WTC11 (cell line): ENCODE results near the gene LDLRAD4. TPM values are rescaled to one million over a fixed set of nuclear protein-coding genes. Genes with fewer than 3 reads are reported as not detected.

Experiments used
- ATAC-seq: fragments of 200-7000 bp; cut with Tn5 transposase; 2 replicates; pipeline ENCODE4 v1.10.0; 2021; ENCODE audit warnings: mild to moderate bottlenecking, moderate library complexity
- CTCF ChIA-PET: fragments of 300-600 bp; sonication (Branson Sonifier 250); formaldehyde crosslinking; loops from one replicate; lab custom pipeline; 2021; ENCODE audit warnings: antibody characterized with exemption; lab: Charles Lee
- POLR2A ChIA-PET: fragments of 350-600 bp; sonication (Branson Sonifier 250); formaldehyde crosslinking; loops from one replicate; lab custom pipeline; 2021; ENCODE audit warnings: antibody characterized with exemption; lab: Charles Lee
- DNase-seq: peaks from one replicate; pipeline ENCODE4 v3.0.0; 2021; ENCODE audit warnings: low spot score
- H3K27ac Mint-ChIP-seq: 2 replicates; pipeline ENCODE4 v1.8.0; 2021; ENCODE audit warnings: mixed read lengths
- H3K27me3 Mint-ChIP-seq: 2 replicates; pipeline ENCODE4 v1.8.0; 2021; ENCODE audit warnings: low read depth, mild to moderate bottlenecking, moderate library complexity, mixed read lengths
- H3K36me3 Mint-ChIP-seq: 2 replicates; pipeline ENCODE4 v1.8.0; 2021; ENCODE audit warnings: mixed read lengths
- H3K4me1 Mint-ChIP-seq: 2 replicates; pipeline ENCODE4 v1.8.0; 2022; ENCODE audit warnings: mixed read lengths
- H3K4me3 Mint-ChIP-seq: 2 replicates; pipeline ENCODE4 v1.8.0; 2021; ENCODE audit warnings: mild to moderate bottlenecking, moderate library complexity, mixed read lengths
- H3K9me3 Mint-ChIP-seq: 2 replicates; pipeline ENCODE4 v1.8.0; 2021; ENCODE audit warnings: mixed read lengths
- ATF1 ChIP-seq: sonication (generic); formaldehyde crosslinking; IDR thresholded peaks from 2 replicates; pipeline ENCODE4 v1.8.1; 2023; ENCODE audit warnings: mild to moderate bottlenecking, moderate library complexity, missing genetic modification reagents
- EMX1 ChIP-seq: fragments of 250-450 bp; sonication (Bioruptor Pico); IDR thresholded peaks from 2 replicates; pipeline ENCODE4 v1.8.0; 2021; ENCODE audit warnings: mild to moderate bottlenecking
- FOXK1 ChIP-seq: sonication (generic); formaldehyde crosslinking; IDR thresholded peaks from 2 replicates; pipeline ENCODE4 v1.8.0; 2022; ENCODE audit warnings: mild to moderate bottlenecking, moderate library complexity, missing genetic modification reagents
- GTF2I ChIP-seq: fragments of 250-450 bp; sonication (Bioruptor Pico); conservative IDR thresholded peaks from 2 replicates; pipeline ENCODE4 v1.4.0; 2021; ENCODE audit warnings: mild to moderate bottlenecking
- JUN ChIP-seq: sonication (generic); formaldehyde crosslinking; IDR thresholded peaks from 2 replicates; pipeline ENCODE4 v1.8.0; 2023; ENCODE audit warnings: mild to moderate bottlenecking, missing genetic modification reagents
- MXD4 ChIP-seq: fragments of 250-450 bp; sonication (Bioruptor Pico); IDR thresholded peaks from 2 replicates; pipeline ENCODE4 v1.8.0; 2021; ENCODE audit warnings: mild to moderate bottlenecking, moderate library complexity, borderline replicate concordance
- MYBL2 ChIP-seq: sonication (generic); formaldehyde crosslinking; IDR thresholded peaks from 2 replicates; pipeline ENCODE4 v1.8.1; 2023; ENCODE audit warnings: mild to moderate bottlenecking, moderate library complexity, missing genetic modification reagents
- NFE2L1 ChIP-seq: sonication (generic); formaldehyde crosslinking; IDR thresholded peaks from 2 replicates; pipeline ENCODE4 v1.8.1; 2023; ENCODE audit warnings: missing genetic modification reagents
- NR3C1 ChIP-seq: sonication (generic); formaldehyde crosslinking; conservative IDR thresholded peaks from 2 replicates; pipeline ENCODE4 v1.8.1; 2023; ENCODE audit warnings: low read depth, mild to moderate bottlenecking, missing genetic modification reagents
- OVOL2 ChIP-seq: fragments of 250-450 bp; sonication (Bioruptor Pico); IDR thresholded peaks from 2 replicates; pipeline ENCODE4 v1.9.0; 2021; ENCODE audit warnings: mild to moderate bottlenecking, borderline replicate concordance
- PRRX2 ChIP-seq: fragments of 250-450 bp; sonication (Bioruptor Pico); IDR thresholded peaks from 2 replicates; pipeline ENCODE4 v1.8.0; 2021; ENCODE audit warnings: mild to moderate bottlenecking
- SOX15 ChIP-seq: fragments of 250-450 bp; sonication (Bioruptor Pico); IDR thresholded peaks from 2 replicates; pipeline ENCODE4 v1.9.0; 2021; ENCODE audit warnings: mild to moderate bottlenecking
- ZNF138 ChIP-seq: sonication (generic); formaldehyde crosslinking; conservative IDR thresholded peaks from 2 replicates; pipeline ENCODE4 v1.8.1; 2022; ENCODE audit warnings: mild to moderate bottlenecking, moderate library complexity, missing genetic modification reagents
- ZNF232 ChIP-seq: sonication (generic); formaldehyde crosslinking; IDR thresholded peaks from 2 replicates; pipeline ENCODE4 v1.8.0; 2022; ENCODE audit warnings: mild to moderate bottlenecking, missing genetic modification reagents
- ZNF416 ChIP-seq: fragments of 250-450 bp; sonication (Bioruptor Pico); IDR thresholded peaks from 2 replicates; pipeline ENCODE4 v1.9.0; 2021; ENCODE audit warnings: mild to moderate bottlenecking, inconsistent platforms
- total RNA-seq: library from RNA; stranded (reverse); gene quantifications from 3 replicates; pipeline ENCODE4 v1.2.3, GENCODE V29; 2021
- TF ChIP-seq, protein P1 (sequence below): sonication (generic); formaldehyde crosslinking; IDR thresholded peaks from 2 replicates; pipeline ENCODE4 v1.8.1; 2023; ENCODE audit warnings: mild to moderate bottlenecking, missing genetic modification reagents
- TF ChIP-seq, protein P2 (sequence below): sonication (generic); formaldehyde crosslinking; IDR thresholded peaks from 2 replicates; pipeline ENCODE4 v1.8.1; 2022; ENCODE audit warnings: low read depth, mild to moderate bottlenecking, moderate library complexity, missing genetic modification reagents, borderline replicate concordance
- TF ChIP-seq, protein P3 (sequence below): fragments of 250-450 bp; sonication (Bioruptor Pico); IDR thresholded peaks from 2 replicates; pipeline ENCODE4 v2.1.2; 2022; ENCODE audit warnings: mild to moderate bottlenecking, moderate library complexity
- TF ChIP-seq, protein P4 (sequence below): fragments of 250-450 bp; sonication (Bioruptor Pico); IDR thresholded peaks from 2 replicates; pipeline ENCODE4 v1.9.0; 2021; ENCODE audit warnings: mild to moderate bottlenecking
- TF ChIP-seq, protein P5 (sequence below): sonication (generic); formaldehyde crosslinking; IDR thresholded peaks from 2 replicates; pipeline ENCODE4 v1.8.1; 2023; ENCODE audit warnings: mild to moderate bottlenecking, missing genetic modification reagents
- TF ChIP-seq, protein P6 (sequence below): sonication (generic); formaldehyde crosslinking; IDR thresholded peaks from 2 replicates; pipeline ENCODE4 v1.8.0; 2023; ENCODE audit warnings: missing genetic modification reagents, mild to moderate bottlenecking, borderline replicate concordance
- TF ChIP-seq, protein P7 (sequence below): sonication (generic); formaldehyde crosslinking; IDR thresholded peaks from 2 replicates; pipeline ENCODE4 v1.8.0; 2022; ENCODE audit warnings: mild to moderate bottlenecking, missing genetic modification reagents

Gene LDLRAD4
- total RNA-seq, 1 experiment from 2014 or later = 6.2 TPM

DNA sequence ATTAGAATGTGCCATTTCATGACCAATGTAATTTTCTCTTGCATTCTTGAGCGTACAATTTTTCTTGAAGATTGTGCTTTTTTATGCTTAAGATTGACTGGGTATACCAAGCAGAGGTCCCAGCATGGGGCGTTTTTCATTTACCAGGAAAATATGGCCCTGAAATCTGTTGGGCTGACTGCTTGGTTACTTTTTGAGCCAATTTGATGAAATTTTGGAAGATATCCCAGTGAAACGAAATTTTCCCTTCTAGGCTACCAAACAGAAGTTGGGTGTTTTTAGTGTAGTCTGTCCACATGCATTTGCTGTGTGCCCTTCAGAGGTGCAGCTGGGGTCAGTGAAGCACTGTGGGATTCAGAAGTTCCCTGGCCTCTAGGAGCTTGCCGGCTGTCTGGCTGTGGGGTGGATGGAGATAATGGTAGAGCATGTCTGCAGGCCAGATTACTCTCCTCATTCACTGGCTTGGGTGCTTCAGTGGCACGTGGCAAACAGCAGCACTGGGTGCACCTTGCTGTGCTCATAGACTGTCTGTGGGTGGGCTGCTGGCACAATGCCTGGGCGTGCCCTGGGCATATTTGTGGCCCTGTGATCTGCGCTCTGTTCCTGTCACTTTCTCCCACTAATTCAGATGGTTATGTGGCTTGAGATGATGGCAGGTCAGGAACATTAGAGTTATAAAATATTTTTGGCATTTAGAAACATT is 73.3 kb downstream of the LDLRAD4 start:
- no peak for DNase-seq
- Mint-ChIP-seq H3K9me3 (no peaks in the 10 kb centered on the region), H3K36me3 (no peaks in the 10 kb centered on the region), H3K4me3 (no peak overlapping the region), H3K27me3 (no peaks in the 10 kb centered on the region), H3K27ac (0 out of 2 replicates have a peak overlapping the region, but pooled peaks have one; percentile 41), H3K4me1 (peaks cover 5% of the 10 kb centered on the region)
- ChIA-PET POLR2A (no interaction called here), CTCF (no interaction called here)
- no peak for TF ChIP-seq FOXK1 (CRISPR knock-in tag)
- no peak for ATAC-seq

DNA sequence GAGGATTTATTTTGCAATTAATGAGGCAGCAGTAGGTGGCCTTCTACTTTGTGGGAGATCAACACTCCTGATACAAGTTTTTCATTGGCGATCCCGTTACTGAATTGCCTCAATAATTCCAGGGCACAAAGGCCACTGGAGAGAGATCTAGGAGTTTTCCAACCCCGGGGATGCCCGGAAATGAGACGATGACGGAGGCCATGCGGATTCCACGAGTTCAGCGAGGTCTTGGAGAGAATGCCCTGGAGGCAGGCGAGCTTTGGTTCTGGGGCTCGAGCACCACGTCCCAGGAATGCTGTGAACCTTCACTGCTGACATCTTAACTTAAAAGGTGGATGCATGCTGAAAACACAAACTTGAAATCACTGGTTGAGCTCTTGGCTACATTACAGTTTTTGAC is 74.2 kb downstream of the LDLRAD4 start:
- no peak overlapping the region for H3K4me3 Mint-ChIP-seq
- ATAC-seq (peak; percentile 26; the same call in 1 of the 2 replicates), DNase-seq (no peak)
- H3K4me1 Mint-ChIP-seq = peaks cover 5% of the 10 kb centered on the region
- H3K36me3 Mint-ChIP-seq = no peaks in the 10 kb centered on the region
- H3K9me3 Mint-ChIP-seq = no peaks in the 10 kb centered on the region
- ChIA-PET CTCF (no interaction called here), POLR2A (no interaction called here)
- H3K27ac Mint-ChIP-seq = no peak overlapping the region
- no peak for TF ChIP-seq MXD4 (CRISPR knock-in tag)
- TF ChIP-seq ZNF416 (CRISPR knock-in tag) = no peak
- TF ChIP-seq EMX1 = no peak
- TF ChIP-seq, protein P1, sequence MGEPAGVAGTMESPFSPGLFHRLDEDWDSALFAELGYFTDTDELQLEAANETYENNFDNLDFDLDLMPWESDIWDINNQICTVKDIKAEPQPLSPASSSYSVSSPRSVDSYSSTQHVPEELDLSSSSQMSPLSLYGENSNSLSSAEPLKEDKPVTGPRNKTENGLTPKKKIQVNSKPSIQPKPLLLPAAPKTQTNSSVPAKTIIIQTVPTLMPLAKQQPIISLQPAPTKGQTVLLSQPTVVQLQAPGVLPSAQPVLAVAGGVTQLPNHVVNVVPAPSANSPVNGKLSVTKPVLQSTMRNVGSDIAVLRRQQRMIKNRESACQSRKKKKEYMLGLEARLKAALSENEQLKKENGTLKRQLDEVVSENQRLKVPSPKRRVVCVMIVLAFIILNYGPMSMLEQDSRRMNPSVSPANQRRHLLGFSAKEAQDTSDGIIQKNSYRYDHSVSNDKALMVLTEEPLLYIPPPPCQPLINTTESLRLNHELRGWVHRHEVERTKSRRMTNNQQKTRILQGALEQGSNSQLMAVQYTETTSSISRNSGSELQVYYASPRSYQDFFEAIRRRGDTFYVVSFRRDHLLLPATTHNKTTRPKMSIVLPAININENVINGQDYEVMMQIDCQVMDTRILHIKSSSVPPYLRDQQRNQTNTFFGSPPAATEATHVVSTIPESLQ (CRISPR knock-in tag) = no peak
- no peak for TF ChIP-seq NR3C1 (CRISPR knock-in tag)
- TF ChIP-seq ATF1 (CRISPR knock-in tag) = no peak
- TF ChIP-seq NFE2L1 (CRISPR knock-in tag) = no peak
- TF ChIP-seq ZNF232 (CRISPR knock-in tag) = no peak
- no peak for TF ChIP-seq MYBL2
- TF ChIP-seq SOX15 (CRISPR knock-in tag) = no peak
- TF ChIP-seq GTF2I = no peak
- TF ChIP-seq, protein P2, sequence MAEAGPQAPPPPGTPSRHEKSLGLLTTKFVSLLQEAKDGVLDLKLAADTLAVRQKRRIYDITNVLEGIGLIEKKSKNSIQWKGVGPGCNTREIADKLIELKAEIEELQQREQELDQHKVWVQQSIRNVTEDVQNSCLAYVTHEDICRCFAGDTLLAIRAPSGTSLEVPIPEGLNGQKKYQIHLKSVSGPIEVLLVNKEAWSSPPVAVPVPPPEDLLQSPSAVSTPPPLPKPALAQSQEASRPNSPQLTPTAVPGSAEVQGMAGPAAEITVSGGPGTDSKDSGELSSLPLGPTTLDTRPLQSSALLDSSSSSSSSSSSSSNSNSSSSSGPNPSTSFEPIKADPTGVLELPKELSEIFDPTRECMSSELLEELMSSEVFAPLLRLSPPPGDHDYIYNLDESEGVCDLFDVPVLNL = no peak
- TF ChIP-seq JUN (CRISPR knock-in tag) = no peak
- TF ChIP-seq ZNF138 (CRISPR knock-in tag) = no peak
- no peaks in the 10 kb centered on the region for H3K27me3 Mint-ChIP-seq

DNA sequence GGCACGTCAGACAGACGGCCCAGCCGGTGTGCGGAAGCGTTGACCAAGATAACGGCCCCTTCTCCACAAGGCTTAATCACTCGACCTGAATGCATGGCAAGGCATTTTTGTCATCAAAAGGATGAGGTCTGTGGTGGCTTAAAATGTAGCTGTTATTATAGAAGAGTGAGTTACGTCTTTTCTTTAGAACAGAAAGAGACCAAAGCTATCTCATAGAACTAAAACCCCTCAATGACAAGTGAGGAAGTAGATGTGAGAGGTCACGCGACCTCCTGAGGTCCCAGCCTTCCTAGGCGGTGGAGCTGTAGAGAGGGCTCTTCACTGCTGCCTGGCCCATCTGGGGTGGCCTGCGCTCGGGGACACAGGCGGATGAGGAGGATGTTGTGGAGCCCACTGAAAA is 75.7 kb downstream of the LDLRAD4 start:
- ATAC-seq = no peak
- Mint-ChIP-seq H3K4me1 (peaks cover 5% of the 10 kb centered on the region), H3K27ac (no peak overlapping the region), H3K9me3 (no peaks in the 10 kb centered on the region), H3K4me3 (no peak overlapping the region), H3K36me3 (no peaks in the 10 kb centered on the region), H3K27me3 (no peaks in the 10 kb centered on the region)
- no peak for DNase-seq
- ChIA-PET CTCF (no interaction called here), POLR2A (no interaction called here)
- TF ChIP-seq, protein P3, sequence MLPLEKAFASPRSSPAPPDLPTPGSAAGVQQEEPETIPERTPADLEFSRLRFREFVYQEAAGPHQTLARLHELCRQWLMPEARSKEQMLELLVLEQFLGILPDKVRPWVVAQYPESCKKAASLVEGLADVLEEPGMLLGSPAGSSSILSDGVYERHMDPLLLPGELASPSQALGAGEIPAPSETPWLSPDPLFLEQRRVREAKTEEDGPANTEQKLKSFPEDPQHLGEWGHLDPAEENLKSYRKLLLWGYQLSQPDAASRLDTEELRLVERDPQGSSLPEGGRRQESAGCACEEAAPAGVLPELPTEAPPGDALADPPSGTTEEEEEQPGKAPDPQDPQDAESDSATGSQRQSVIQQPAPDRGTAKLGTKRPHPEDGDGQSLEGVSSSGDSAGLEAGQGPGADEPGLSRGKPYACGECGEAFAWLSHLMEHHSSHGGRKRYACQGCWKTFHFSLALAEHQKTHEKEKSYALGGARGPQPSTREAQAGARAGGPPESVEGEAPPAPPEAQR = no peak
- TF ChIP-seq PRRX2 (CRISPR knock-in tag) = no peak
- TF ChIP-seq, protein P4, sequence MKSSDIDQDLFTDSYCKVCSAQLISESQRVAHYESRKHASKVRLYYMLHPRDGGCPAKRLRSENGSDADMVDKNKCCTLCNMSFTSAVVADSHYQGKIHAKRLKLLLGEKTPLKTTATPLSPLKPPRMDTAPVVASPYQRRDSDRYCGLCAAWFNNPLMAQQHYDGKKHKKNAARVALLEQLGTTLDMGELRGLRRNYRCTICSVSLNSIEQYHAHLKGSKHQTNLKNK (CRISPR knock-in tag) = no peak
- no peak for TF ChIP-seq OVOL2 (CRISPR knock-in tag)
- TF ChIP-seq, protein P5, sequence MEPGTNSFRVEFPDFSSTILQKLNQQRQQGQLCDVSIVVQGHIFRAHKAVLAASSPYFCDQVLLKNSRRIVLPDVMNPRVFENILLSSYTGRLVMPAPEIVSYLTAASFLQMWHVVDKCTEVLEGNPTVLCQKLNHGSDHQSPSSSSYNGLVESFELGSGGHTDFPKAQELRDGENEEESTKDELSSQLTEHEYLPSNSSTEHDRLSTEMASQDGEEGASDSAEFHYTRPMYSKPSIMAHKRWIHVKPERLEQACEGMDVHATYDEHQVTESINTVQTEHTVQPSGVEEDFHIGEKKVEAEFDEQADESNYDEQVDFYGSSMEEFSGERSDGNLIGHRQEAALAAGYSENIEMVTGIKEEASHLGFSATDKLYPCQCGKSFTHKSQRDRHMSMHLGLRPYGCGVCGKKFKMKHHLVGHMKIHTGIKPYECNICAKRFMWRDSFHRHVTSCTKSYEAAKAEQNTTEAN = no peak
- TF ChIP-seq, protein P6, sequence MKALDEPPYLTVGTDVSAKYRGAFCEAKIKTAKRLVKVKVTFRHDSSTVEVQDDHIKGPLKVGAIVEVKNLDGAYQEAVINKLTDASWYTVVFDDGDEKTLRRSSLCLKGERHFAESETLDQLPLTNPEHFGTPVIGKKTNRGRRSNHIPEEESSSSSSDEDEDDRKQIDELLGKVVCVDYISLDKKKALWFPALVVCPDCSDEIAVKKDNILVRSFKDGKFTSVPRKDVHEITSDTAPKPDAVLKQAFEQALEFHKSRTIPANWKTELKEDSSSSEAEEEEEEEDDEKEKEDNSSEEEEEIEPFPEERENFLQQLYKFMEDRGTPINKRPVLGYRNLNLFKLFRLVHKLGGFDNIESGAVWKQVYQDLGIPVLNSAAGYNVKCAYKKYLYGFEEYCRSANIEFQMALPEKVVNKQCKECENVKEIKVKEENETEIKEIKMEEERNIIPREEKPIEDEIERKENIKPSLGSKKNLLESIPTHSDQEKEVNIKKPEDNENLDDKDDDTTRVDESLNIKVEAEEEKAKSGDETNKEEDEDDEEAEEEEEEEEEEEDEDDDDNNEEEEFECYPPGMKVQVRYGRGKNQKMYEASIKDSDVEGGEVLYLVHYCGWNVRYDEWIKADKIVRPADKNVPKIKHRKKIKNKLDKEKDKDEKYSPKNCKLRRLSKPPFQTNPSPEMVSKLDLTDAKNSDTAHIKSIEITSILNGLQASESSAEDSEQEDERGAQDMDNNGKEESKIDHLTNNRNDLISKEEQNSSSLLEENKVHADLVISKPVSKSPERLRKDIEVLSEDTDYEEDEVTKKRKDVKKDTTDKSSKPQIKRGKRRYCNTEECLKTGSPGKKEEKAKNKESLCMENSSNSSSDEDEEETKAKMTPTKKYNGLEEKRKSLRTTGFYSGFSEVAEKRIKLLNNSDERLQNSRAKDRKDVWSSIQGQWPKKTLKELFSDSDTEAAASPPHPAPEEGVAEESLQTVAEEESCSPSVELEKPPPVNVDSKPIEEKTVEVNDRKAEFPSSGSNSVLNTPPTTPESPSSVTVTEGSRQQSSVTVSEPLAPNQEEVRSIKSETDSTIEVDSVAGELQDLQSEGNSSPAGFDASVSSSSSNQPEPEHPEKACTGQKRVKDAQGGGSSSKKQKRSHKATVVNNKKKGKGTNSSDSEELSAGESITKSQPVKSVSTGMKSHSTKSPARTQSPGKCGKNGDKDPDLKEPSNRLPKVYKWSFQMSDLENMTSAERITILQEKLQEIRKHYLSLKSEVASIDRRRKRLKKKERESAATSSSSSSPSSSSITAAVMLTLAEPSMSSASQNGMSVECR (CRISPR knock-in tag) = no peak
- TF ChIP-seq, protein P7, sequence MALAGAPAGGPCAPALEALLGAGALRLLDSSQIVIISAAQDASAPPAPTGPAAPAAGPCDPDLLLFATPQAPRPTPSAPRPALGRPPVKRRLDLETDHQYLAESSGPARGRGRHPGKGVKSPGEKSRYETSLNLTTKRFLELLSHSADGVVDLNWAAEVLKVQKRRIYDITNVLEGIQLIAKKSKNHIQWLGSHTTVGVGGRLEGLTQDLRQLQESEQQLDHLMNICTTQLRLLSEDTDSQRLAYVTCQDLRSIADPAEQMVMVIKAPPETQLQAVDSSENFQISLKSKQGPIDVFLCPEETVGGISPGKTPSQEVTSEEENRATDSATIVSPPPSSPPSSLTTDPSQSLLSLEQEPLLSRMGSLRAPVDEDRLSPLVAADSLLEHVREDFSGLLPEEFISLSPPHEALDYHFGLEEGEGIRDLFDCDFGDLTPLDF (CRISPR knock-in tag) = no peak
